Endothelial cell of umbilical vein (primary cell): ENCODE measurements around the gene BID.

Experiments
- EZH2 ChIP-seq: IDR thresholded peaks from 2 replicates; pipeline ENCODE4 v1.6.1; 2012; ENCODE audit warnings: borderline replicate concordance, low read depth, mild to moderate bottlenecking, moderate library complexity, low read length, inconsistent platforms; ENCODE audit not compliant: severe bottlenecking
- JUN ChIP-seq: IDR thresholded peaks from 2 replicates; pipeline ENCODE4 v1.6.1; 2011; ENCODE audit warnings: borderline replicate concordance, low read depth; ENCODE audit not compliant: insufficient read length, insufficient read depth
- MAX ChIP-seq: IDR thresholded peaks from 2 replicates; pipeline ENCODE4 v1.6.1; 2011; ENCODE audit not compliant: insufficient read depth, insufficient read length
- MYC ChIP-seq: IDR thresholded peaks from one replicate; pipeline ENCODE4 v1.6.1; 2011; ENCODE audit warnings: mild to moderate bottlenecking, low read depth, low read length
- POLR2A ChIP-seq: IDR thresholded peaks from 2 replicates; pipeline ENCODE4 v1.6.1; 2012; ENCODE audit warnings: low read depth, mild to moderate bottlenecking, control low read depth, low read length
- POLR2AphosphoS5 ChIP-seq: IDR thresholded peaks from 2 replicates; pipeline ENCODE4 v1.6.1; 2012; ENCODE audit warnings: low read depth, mild to moderate bottlenecking, control low read depth, low read length, moderate library complexity; ENCODE audit not compliant: insufficient read depth
- TF ChIP-seq, protein P1 (sequence below), 2 donors: IDR thresholded peaks; 1 replicate in 1 of 2; 2 replicates in 1 of 2; pipeline ENCODE4 v1.5.1; 2011; ENCODE audit warnings: low read length in 2 of 2, mild to moderate bottlenecking in 2 of 2, moderate library complexity in 2 of 2, control low read depth in 1 of 2, inconsistent platforms in 1 of 2, low read depth in 1 of 2; ENCODE audit not compliant: insufficient read depth in 1 of 2; ENCODE audit errors: extremely low read depth in 1 of 2

DNA sequence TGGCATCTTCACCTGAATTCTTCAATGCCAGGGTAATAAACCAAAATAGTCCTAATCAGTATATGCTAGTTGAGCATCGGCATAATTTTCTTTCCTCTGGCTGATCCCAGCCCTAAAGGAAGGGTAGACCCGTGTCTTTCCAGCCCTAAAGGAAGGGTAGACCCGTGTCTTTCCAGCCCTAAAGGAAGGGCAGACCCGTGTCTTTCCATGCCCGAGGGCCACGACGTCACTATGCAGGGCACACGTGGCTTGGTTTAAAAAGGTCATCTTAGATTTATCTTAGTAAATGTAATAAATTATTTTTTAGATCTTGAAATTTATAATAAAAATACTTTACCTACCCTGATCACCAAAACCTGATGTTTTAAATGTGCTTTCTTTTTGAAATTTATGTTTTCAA lies 45.5 kb downstream of the BID start:
- no peak for TF ChIP-seq POLR2AphosphoS5
- TF ChIP-seq, protein P1, sequence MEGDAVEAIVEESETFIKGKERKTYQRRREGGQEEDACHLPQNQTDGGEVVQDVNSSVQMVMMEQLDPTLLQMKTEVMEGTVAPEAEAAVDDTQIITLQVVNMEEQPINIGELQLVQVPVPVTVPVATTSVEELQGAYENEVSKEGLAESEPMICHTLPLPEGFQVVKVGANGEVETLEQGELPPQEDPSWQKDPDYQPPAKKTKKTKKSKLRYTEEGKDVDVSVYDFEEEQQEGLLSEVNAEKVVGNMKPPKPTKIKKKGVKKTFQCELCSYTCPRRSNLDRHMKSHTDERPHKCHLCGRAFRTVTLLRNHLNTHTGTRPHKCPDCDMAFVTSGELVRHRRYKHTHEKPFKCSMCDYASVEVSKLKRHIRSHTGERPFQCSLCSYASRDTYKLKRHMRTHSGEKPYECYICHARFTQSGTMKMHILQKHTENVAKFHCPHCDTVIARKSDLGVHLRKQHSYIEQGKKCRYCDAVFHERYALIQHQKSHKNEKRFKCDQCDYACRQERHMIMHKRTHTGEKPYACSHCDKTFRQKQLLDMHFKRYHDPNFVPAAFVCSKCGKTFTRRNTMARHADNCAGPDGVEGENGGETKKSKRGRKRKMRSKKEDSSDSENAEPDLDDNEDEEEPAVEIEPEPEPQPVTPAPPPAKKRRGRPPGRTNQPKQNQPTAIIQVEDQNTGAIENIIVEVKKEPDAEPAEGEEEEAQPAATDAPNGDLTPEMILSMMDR (IDR thresholded peaks at IDR 0.05; ENCODE audit: extremely low read depth in 1 of 2, insufficient read depth in 1 of 2, low read depth in 1 of 2, low read length in 2 of 2), result no peak
- TF ChIP-seq MYC, result no peak
- no peak for TF ChIP-seq EZH2
- TF ChIP-seq POLR2A, result no peak
- TF ChIP-seq MAX, result no peak
- no peak for TF ChIP-seq JUN
